Calu3 (cell line): ENCODE results near the gene FMNL3. TPM values are rescaled to one million over a fixed set of nuclear protein-coding genes. Genes with fewer than 3 reads are reported as not detected.

Experiments
- BruUV-seq: library from RNA; stranded (reverse); fragments of 400-500 nt; replicated peaks from 2 replicates; lab custom pipeline; 2021; lab: Mats Ljungman, UMichigan
- CTCF ChIA-PET: fragments of 300-600 bp; sonication (Branson Sonifier 250); formaldehyde crosslinking; loops from one replicate; lab custom pipeline; 2022; ENCODE audit warnings: antibody characterized with exemption; lab: Charles Lee
- DNase-seq: peaks from one replicate; pipeline ENCODE4 v3.0.0; 2022
- H3K27ac Mint-ChIP-seq: one replicate; pipeline ENCODE4 v1.8.0; 2022; ENCODE audit warnings: mixed read lengths; ENCODE audit not compliant: unreplicated experiment
- H3K27me3 Mint-ChIP-seq: one replicate; pipeline ENCODE4 v1.8.0; 2022; ENCODE audit warnings: mixed read lengths; ENCODE audit not compliant: unreplicated experiment
- H3K36me3 Mint-ChIP-seq: one replicate; pipeline ENCODE4 v1.8.0; 2022; ENCODE audit warnings: mild to moderate bottlenecking, moderate library complexity, mixed read lengths; ENCODE audit not compliant: insufficient read depth, unreplicated experiment
- H3K4me1 Mint-ChIP-seq: one replicate; pipeline ENCODE4 v1.8.0; 2022; ENCODE audit warnings: mild to moderate bottlenecking, low read depth, mixed read lengths; ENCODE audit not compliant: unreplicated experiment
- H3K4me3 Mint-ChIP-seq: one replicate; pipeline ENCODE4 v1.8.0; 2022; ENCODE audit warnings: mild to moderate bottlenecking, low read depth, moderate library complexity, mixed read lengths; ENCODE audit not compliant: unreplicated experiment
- H3K9me3 Mint-ChIP-seq: one replicate; pipeline ENCODE4 v1.8.0; 2022; ENCODE audit warnings: low read depth, mixed read lengths; ENCODE audit not compliant: unreplicated experiment
- intact Hi-C: fragments of 100-400 bp; cut with micrococcal nuclease; formaldehyde crosslinking; loops from one replicate; pipeline ENCODE4 v1.10.0; 2022; ENCODE audit not compliant: unreplicated experiment
- total RNA-seq: library from RNA; stranded (reverse); gene quantifications from 2 replicates; pipeline ENCODE4 v1.2.3, GENCODE V29; 2022
- TF ChIP-seq, protein P1 (sequence below): fragments of 200-600 bp; IDR thresholded peaks from one replicate; pipeline ENCODE4 v1.8.0; 2022; ENCODE audit warnings: antibody characterized with exemption; ENCODE audit not compliant: unreplicated experiment

Gene FMNL3
- total RNA-seq, 1 experiment from 2014 or later = 4.4 TPM

GRCh38 chr12:49680075-49680474, 27.1 kb downstream of the FMNL3 start:
- no peak overlapping the region for H3K4me3 Mint-ChIP-seq

GRCh38 chr12:49678711-49679110, 28.5 kb downstream of the FMNL3 start:
- no peak for DNase-seq
- Mint-ChIP-seq H3K27ac (no peak overlapping the region), H3K4me3 (no peak overlapping the region), H3K9me3 (no peaks in the 10 kb centered on the region), H3K27me3 (peaks cover 19% of the 10 kb centered on the region), H3K4me1 (no peaks in the 10 kb centered on the region), H3K36me3 (no peaks in the 10 kb centered on the region)
- intact Hi-C loops = no loop called here
- CTCF ChIA-PET = no interaction called here
- TF ChIP-seq, protein P1, sequence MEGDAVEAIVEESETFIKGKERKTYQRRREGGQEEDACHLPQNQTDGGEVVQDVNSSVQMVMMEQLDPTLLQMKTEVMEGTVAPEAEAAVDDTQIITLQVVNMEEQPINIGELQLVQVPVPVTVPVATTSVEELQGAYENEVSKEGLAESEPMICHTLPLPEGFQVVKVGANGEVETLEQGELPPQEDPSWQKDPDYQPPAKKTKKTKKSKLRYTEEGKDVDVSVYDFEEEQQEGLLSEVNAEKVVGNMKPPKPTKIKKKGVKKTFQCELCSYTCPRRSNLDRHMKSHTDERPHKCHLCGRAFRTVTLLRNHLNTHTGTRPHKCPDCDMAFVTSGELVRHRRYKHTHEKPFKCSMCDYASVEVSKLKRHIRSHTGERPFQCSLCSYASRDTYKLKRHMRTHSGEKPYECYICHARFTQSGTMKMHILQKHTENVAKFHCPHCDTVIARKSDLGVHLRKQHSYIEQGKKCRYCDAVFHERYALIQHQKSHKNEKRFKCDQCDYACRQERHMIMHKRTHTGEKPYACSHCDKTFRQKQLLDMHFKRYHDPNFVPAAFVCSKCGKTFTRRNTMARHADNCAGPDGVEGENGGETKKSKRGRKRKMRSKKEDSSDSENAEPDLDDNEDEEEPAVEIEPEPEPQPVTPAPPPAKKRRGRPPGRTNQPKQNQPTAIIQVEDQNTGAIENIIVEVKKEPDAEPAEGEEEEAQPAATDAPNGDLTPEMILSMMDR = no peak
- BruUV-seq = no TSS peak

More at GRCh38 chr12:49680075-49680474, 27.1 kb downstream of the FMNL3 start:
- DNase-seq = no peak
- Mint-ChIP-seq H3K27ac (no peak overlapping the region), H3K36me3 (no peaks in the 10 kb centered on the region), H3K27me3 (peaks cover 17% of the 10 kb centered on the region), H3K4me1 (no peaks in the 10 kb centered on the region), H3K9me3 (no peaks in the 10 kb centered on the region)
- TF ChIP-seq, protein P1 = no peak
- intact Hi-C loops = no loop called here
- BruUV-seq = no TSS peak
- CTCF ChIA-PET = interaction anchor here (0.6 kb wide), 1 partner anchor 143 kb away, joined by 5 read pairs; no protein-coding TSS in a partner anchor

DNA sequence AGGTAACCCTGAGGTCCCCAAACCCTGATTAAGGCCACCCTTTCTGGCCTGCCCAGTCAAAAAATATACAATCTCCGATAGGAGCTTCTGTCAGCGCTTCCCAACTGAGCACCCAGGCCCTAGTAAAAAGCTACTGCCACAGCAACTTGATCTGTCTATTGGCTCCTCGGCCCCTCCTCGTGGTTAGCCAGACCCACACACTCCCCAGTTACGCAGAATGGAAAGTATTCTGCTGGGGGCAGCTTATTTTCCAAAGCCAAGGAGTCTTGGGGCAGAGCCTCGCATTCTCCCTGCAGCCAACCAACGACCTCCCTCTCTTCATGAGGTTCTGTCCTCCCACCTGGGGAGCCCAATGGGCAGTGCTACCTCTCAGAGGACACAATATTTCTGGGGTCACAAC, 32.1 kb downstream of the FMNL3 start:
- Mint-ChIP-seq H3K9me3 (no peaks in the 10 kb centered on the region), H3K4me1 (no peaks in the 10 kb centered on the region), H3K27me3 (peaks cover 19% of the 10 kb centered on the region), H3K36me3 (no peaks in the 10 kb centered on the region), H3K4me3 (no peak overlapping the region), H3K27ac (no peak overlapping the region)
- intact Hi-C loops = no loop called here
- CTCF ChIA-PET = no interaction called here
- BruUV-seq = no TSS peak
- TF ChIP-seq, protein P1 = no peak
- no peak for DNase-seq

DNA sequence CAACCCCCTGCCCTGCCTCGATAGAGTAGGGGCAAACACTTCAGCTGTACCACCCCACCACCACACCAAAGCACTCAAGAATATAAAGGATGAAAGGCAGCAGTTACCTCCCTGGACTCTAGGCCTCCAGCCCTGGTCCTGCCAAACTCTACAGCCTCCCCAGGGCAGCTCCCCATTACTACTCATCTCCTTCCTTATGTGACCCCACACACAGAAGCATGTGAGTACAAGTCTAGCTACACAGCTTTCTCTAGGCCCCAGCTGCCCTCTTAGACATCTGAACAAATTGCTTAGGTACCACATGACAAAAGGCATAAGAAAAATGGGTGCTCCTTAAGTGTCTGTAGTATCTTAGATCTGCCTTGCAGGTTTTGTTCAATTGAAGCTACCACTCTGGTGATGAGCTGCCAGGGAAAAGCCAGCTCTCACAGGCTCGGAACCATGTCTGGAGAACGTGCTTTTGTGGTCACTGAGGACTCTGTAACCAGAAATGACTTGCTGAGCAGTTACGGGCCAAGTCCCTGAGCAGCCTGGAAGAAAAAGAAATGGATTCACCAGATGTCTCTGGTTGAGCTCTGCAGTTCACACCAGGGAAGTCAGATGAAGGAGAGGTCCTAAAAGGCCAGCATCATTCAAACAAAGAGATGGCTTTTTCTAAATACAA, 32.8 kb downstream of the FMNL3 start:
- no TSS peak for BruUV-seq
- Mint-ChIP-seq H3K27me3 (peaks cover 19% of the 10 kb centered on the region), H3K36me3 (no peaks in the 10 kb centered on the region), H3K4me3 (no peak overlapping the region), H3K27ac (no peak overlapping the region), H3K4me1 (no peaks in the 10 kb centered on the region), H3K9me3 (no peaks in the 10 kb centered on the region)
- CTCF ChIA-PET = no interaction called here
- intact Hi-C loops = no loop called here
- TF ChIP-seq, protein P1 = no peak
- no peak for DNase-seq
